Measurements from ENCODE around the gene UGT3A2.

DNA sequence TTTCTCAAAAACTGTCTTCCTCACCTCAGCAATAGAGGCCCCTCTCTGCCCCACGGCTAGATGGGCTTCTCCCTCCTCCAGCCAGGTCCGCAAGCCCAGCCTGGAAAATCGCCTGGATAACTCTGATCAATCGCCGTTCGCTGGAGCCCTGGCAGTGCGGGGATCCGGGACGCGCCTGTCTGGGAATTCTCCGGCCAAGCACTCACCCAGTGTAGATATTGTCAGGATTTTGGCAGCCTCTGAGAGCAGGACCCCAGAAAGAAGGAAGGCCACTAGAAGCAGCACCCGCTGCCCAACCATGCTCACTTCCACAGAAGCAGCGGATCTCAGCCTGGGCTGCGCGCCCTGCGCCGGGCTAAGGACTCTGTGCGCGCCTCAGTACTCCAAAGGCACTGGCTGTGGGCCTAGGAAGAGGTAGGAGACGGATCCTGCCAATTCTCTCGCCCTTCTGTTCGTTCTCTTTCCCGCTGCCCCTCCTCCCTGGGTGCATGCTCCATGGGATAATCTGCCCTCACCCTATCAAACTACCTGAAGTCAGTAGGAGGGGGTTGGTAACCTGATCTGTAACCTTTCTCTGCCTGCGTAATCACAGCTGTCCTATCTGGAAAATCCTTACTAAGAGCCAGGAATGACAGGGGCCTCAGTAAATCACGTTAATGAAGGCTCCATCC lies 75.6 kb downstream of the UGT3A2 start, which contains the start of gene UGT3A1:
- TF ChIP-seq, protein P1, sequence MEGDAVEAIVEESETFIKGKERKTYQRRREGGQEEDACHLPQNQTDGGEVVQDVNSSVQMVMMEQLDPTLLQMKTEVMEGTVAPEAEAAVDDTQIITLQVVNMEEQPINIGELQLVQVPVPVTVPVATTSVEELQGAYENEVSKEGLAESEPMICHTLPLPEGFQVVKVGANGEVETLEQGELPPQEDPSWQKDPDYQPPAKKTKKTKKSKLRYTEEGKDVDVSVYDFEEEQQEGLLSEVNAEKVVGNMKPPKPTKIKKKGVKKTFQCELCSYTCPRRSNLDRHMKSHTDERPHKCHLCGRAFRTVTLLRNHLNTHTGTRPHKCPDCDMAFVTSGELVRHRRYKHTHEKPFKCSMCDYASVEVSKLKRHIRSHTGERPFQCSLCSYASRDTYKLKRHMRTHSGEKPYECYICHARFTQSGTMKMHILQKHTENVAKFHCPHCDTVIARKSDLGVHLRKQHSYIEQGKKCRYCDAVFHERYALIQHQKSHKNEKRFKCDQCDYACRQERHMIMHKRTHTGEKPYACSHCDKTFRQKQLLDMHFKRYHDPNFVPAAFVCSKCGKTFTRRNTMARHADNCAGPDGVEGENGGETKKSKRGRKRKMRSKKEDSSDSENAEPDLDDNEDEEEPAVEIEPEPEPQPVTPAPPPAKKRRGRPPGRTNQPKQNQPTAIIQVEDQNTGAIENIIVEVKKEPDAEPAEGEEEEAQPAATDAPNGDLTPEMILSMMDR (IDR thresholded peaks at IDR 0.05; ENCODE audit: low read depth, low read length, poor library complexity, severe bottlenecking) = no peak
- no peak for TF ChIP-seq EZH2phosphoT487 (IDR thresholded peaks at IDR 0.05; ENCODE audit: borderline replicate concordance, low read length)

Measured in DOHH2 (cell line).